K562 treated with DMSO at 1 percent for 48 hours (cell line): ENCODE data around the gene PLA2G2F. TPM values are rescaled to one million over a fixed set of nuclear protein-coding genes. Genes with fewer than 3 reads are reported as not detected.

Source experiments
- total RNA-seq: library from RNA; unstranded; fragments of 300-600 nt; gene quantifications from 2 replicates; pipeline ENCODE4 v1.2.3, GENCODE V29; 2022; ENCODE audit warnings: low replicate concordance; ENCODE audit errors: extremely low read depth

The PLA2G2F gene, protein sequence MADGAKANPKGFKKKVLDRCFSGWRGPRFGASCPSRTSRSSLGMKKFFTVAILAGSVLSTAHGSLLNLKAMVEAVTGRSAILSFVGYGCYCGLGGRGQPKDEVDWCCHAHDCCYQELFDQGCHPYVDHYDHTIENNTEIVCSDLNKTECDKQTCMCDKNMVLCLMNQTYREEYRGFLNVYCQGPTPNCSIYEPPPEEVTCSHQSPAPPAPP
- total RNA-seq = not detected in 2 replicates

DNA sequence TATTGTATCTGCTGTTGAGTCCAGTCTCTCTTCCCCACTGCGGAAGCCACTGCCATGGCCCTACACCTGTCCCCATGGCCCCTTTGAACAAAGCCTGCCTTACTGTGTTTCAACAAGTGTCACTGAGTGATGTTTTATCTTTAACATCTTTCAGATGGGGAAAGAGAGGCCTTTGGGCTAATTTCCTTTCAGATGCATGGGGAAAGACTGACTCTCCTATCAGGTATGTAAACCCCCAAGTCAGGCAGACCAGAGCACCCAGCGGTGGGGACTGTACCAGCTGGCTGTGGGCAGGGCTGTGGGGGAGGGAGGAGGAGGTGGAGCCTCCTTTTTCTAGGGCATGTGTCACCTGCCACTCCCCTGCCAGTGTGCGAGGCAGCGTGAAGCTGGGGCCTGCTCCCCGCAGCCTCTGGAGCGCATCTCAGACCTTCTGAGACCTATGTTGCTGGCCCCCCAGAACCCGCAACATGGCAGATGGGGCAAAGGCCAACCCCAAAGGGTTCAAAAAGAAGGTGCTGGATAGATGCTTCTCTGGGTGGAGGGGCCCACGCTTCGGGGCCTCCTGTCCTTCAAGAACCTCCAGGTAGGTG is at the start of gene PLA2G2F:
Gene PLA2G2F, plus strand, starts transcription at position 363 of the 590 bp plus-strand sequence. Its CDS starts 105 bp downstream, at position 468.

DNA sequence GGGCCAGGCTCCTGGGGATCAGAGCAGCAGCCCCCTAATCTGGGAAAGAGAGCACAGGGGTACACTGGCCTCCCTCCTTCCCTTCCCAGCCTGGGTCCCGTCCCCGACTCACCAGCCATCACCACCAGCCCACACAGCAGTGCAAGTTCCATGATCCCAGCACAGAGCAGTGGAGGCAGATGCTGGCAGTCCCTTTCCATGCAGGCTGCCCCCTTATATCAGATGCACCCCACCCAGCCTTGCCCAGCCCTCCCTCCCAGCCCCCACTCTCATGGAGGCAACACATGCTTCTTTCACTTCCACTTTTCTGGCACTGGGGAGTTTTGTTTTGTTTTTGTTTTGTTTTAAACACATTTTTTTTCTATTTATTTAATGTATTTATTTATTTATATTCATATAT is 19.8 kb upstream of the PLA2G2F start, which contains the start of gene PLA2G2D:
Gene PLA2G2D, minus strand, starts transcription at position 190 of the 400 bp plus-strand sequence. Its CDS starts 38 bp downstream, at position 152.

DNA sequence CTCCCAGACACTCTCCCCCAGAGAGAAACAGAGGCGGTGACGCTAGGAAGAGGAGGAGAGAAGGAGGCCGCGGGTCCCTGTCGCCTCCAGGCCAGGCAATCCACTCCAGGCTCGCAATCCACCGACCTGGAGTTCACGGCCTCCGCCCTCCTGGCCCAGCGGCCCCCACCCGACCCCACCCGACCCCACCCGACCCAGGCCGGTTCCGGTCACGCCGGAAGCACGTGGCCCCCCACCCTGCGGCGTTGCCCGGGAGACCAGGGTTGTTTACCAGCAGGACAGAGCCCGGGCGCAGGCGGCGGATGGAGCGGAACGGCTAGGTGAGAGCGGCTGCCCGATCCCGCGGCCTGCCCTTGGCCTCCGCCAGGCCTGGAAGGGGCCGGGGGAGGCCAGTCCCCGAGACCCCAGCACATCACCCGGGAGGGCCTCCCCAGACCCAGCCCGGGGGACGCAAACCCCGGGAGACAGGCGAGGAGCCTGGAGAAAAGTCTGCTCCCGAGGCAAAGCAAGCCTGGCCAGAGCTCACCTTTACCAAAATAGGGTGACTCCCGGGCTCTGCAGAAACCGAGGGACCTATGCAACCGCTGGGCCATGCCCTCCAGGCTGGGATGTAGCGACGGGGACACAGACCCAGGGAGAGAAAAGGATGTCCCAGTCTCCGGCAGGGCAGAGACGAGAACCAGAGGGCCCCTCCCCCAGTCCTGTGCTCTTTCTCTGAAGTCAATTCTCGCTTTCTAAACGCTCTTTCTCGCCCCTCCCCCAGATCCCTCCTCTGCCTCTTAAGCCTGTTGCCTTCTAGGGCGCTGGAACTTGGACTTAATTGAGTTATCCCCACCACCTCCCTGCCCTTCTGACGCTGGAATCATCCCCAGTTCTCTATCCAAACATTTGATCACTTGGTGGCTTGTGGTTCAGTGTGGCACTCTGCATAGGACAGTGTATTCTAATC is 47.0 kb downstream of the PLA2G2F start, which contains the start of the genes PLA2G2C and UBXN10:
Gene PLA2G2C, minus strand, starts transcription at position 685 of the 949 bp plus-strand sequence. CDS start 9,155 bp downstream, outside the sequence.
Gene UBXN10, plus strand, starts transcription at position 263 of the 949 bp plus-strand sequence. CDS start 4,466 bp downstream, outside the sequence.

Other genes with a start within 250 kb of the PLA2G2F start
- gene PLA2G2E, start 215.7 kb upstream of the PLA2G2F start, total RNA-seq = not detected in 2 replicates
- gene PLA2G2A, start 159.7 kb upstream of the PLA2G2F start, total RNA-seq = not detected in 2 replicates
- gene PLA2G5, start 69.1 kb upstream of the PLA2G2F start, total RNA-seq = not detected in 2 replicates
- not detected in 2 replicates for gene PLA2G2D, start 19.8 kb upstream of the PLA2G2F start, total RNA-seq
- not detected in 2 replicates for gene UBXN10, start 46.8 kb downstream of the PLA2G2F start, total RNA-seq
- gene PLA2G2C, start 47.2 kb downstream of the PLA2G2F start, total RNA-seq = not detected in 2 replicates
- gene VWA5B1, start 151.6 kb downstream of the PLA2G2F start, total RNA-seq = not detected in 2 replicates